A673 (cell line): ENCODE data around the gene RERE. TPM values are rescaled to one million over a fixed set of nuclear protein-coding genes. Genes with fewer than 3 reads are reported as not detected.

Source experiments
- BruUV-seq: library from RNA; stranded (reverse); fragments of 400-500 nt; replicated peaks from 2 replicates; lab custom pipeline; 2021; lab: Mats Ljungman, UMichigan
- CTCF ChIA-PET: fragments of 300-600 bp; sonication (Branson Sonifier 250); formaldehyde crosslinking; loops from one replicate; lab custom pipeline; 2022; ENCODE audit warnings: antibody characterized with exemption; lab: Charles Lee
- POLR2A ChIA-PET: fragments of 300-600 bp; sonication (Branson Sonifier 250); formaldehyde crosslinking; loops from one replicate; lab custom pipeline; 2022; ENCODE audit warnings: antibody characterized with exemption; ENCODE audit not compliant: low non-redundant PET; lab: Charles Lee
- DNase-seq: peaks from one replicate; pipeline ENCODE4 v3.0.0-alpha.2; 2015; ENCODE audit warnings: low spot score
- H3K27ac ChIP-seq: fragments of 200-600 bp; sonication (generic); 2 replicates; pipeline ENCODE4 v1.5.1; 2016; ENCODE audit warnings: mixed run types, low read depth, mild to moderate bottlenecking, mixed read lengths, antibody characterized with exemption, low read length; ENCODE audit not compliant: poor library complexity, severe bottlenecking
- H3K27me3 ChIP-seq: fragments of 200-600 bp; sonication (generic); replicated peaks from 2 replicates; pipeline ENCODE4 v1.6.1; 2017; ENCODE audit warnings: mixed run types, low read depth, mild to moderate bottlenecking, mixed read lengths, antibody characterized with exemption, low read length; ENCODE audit not compliant: insufficient read depth, poor library complexity
- H3K36me3 ChIP-seq: fragments of 200-600 bp; sonication (generic); 2 replicates; pipeline ENCODE4 v1.6.1; 2016; ENCODE audit warnings: mixed run types, mild to moderate bottlenecking, mixed read lengths, antibody characterized with exemption, low read length; ENCODE audit not compliant: insufficient read depth, poor library complexity, severe bottlenecking
- H3K4me1 ChIP-seq: fragments of 200-600 bp; sonication (generic); 2 replicates; pipeline ENCODE4 v1.6.1; 2017; ENCODE audit warnings: mixed run types, mild to moderate bottlenecking, mixed read lengths, antibody characterized with exemption, low read length; ENCODE audit not compliant: insufficient read depth, poor library complexity, severe bottlenecking
- H3K4me3 ChIP-seq: fragments of 200-600 bp; sonication (generic); 2 replicates; pipeline ENCODE4 v1.5.1; 2016; ENCODE audit warnings: low read depth, mixed run types, mild to moderate bottlenecking, mixed read lengths, low read length; ENCODE audit not compliant: poor library complexity, severe bottlenecking
- H3K9me3 ChIP-seq: fragments of 200-600 bp; sonication (generic); 2 replicates; pipeline ENCODE4 v1.6.1; 2016; ENCODE audit warnings: mixed run types, low read depth, mild to moderate bottlenecking, mixed read lengths, antibody characterized with exemption, low read length; ENCODE audit not compliant: poor library complexity, severe bottlenecking
- EZH2 ChIP-seq: fragments of 200-600 bp; sonication (generic); IDR thresholded peaks from 2 replicates; pipeline ENCODE4 v1.6.1; 2017; ENCODE audit warnings: borderline replicate concordance, low read depth, mild to moderate bottlenecking, mixed read lengths, antibody characterized with exemption, low read length; ENCODE audit not compliant: poor library complexity, severe bottlenecking
- intact Hi-C: fragments of 100-400 bp; cut with micrococcal nuclease; formaldehyde crosslinking; loops from one replicate; pipeline ENCODE4 v1.10.0; 2022; ENCODE audit not compliant: unreplicated experiment
- total RNA-seq: library from RNA; stranded (reverse); gene quantifications from 2 replicates; pipeline ENCODE4 v1.2.3, GENCODE V29; 2021
- TF ChIP-seq, protein P1 (sequence below): fragments of 300-800, 200-600 bp; sonication (generic); conservative IDR thresholded peaks from 2 replicates; pipeline ENCODE4 v1.5.1; 2017; ENCODE audit warnings: low read depth, mild to moderate bottlenecking, antibody characterized with exemption, low read length, moderate library complexity, mixed read lengths

The RERE gene
- total RNA-seq, 1 experiment from 2014 or later, result 188 TPM

DNA sequence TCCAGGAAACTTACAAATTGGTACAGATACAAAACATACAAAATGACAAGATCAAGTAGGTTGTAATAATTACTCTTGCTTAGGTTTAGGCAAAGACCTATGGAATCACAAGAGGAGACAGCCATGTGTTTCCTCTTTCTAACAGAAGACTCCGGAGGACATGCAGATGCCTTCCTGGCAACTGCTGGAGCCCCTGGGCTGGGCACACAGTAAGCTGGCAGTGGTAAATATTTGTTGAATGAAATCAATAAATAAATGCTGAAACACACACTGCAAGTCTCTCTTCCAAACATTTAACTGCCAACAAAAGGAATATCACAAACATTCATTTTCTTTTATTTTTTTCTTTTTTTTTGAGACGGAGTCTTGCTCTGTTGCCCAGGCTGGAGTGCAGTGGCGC, 350.1 kb downstream of the RERE start:
- intact Hi-C loops, result loop anchor here (5.0 to 10.0 kb wide), 4 partner anchors 130 to 387 kb away; no protein-coding TSS in a partner anchor
- H3K4me3 ChIP-seq, result no peak overlapping the region
- DNase-seq, result no peak
- ChIA-PET POLR2A (no interaction called here), CTCF (no interaction called here)
- no TSS peak for BruUV-seq
- no peak overlapping the region for H3K27ac ChIP-seq
- peaks cover 5% of the 10 kb centered on the region for H3K36me3 ChIP-seq
- peaks cover 66% of the 10 kb centered on the region for H3K4me1 ChIP-seq
- no peaks in the 10 kb centered on the region for H3K27me3 ChIP-seq
- H3K9me3 ChIP-seq, result no peaks in the 10 kb centered on the region
- TF ChIP-seq EZH2, result no peak
- TF ChIP-seq, protein P1, sequence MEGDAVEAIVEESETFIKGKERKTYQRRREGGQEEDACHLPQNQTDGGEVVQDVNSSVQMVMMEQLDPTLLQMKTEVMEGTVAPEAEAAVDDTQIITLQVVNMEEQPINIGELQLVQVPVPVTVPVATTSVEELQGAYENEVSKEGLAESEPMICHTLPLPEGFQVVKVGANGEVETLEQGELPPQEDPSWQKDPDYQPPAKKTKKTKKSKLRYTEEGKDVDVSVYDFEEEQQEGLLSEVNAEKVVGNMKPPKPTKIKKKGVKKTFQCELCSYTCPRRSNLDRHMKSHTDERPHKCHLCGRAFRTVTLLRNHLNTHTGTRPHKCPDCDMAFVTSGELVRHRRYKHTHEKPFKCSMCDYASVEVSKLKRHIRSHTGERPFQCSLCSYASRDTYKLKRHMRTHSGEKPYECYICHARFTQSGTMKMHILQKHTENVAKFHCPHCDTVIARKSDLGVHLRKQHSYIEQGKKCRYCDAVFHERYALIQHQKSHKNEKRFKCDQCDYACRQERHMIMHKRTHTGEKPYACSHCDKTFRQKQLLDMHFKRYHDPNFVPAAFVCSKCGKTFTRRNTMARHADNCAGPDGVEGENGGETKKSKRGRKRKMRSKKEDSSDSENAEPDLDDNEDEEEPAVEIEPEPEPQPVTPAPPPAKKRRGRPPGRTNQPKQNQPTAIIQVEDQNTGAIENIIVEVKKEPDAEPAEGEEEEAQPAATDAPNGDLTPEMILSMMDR, result no peak

DNA sequence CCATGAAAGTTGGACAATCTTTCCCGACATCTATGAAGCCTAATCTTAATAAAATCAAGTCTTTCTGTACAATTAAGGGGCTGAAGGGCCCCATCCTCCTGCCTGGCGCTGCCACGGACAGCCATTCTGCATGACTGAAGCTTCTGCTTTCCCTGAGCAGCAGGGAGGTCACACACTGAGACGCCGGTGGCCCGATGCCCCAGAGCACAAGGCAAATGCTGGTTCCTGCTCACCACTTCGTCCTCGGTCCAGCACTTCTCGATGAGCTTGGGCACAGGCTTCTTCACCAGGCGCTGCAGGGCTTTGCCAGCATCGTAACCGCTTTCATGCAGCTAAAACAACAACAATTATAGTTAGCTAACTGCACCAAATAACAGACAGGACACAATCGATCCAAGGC, 351.7 kb downstream of the RERE start:
- no TSS peak for BruUV-seq
- Histone ChIP-seq H3K9me3 (no peaks in the 10 kb centered on the region), H3K27me3 (no peaks in the 10 kb centered on the region), H3K27ac (peak overlapping the region; percentile 89), H3K36me3 (peaks cover 5% of the 10 kb centered on the region), H3K4me1 (peaks cover 80% of the 10 kb centered on the region), H3K4me3 (no peak overlapping the region)
- TF ChIP-seq, protein P1, result no peak
- no peak for TF ChIP-seq EZH2
- DNase-seq, result no peak
- POLR2A ChIA-PET, result no interaction called here
- intact Hi-C loops, result loop anchor here (5.0 to 10.0 kb wide), 4 partner anchors 132 to 389 kb away; no protein-coding TSS in a partner anchor
- CTCF ChIA-PET, result no interaction called here

DNA sequence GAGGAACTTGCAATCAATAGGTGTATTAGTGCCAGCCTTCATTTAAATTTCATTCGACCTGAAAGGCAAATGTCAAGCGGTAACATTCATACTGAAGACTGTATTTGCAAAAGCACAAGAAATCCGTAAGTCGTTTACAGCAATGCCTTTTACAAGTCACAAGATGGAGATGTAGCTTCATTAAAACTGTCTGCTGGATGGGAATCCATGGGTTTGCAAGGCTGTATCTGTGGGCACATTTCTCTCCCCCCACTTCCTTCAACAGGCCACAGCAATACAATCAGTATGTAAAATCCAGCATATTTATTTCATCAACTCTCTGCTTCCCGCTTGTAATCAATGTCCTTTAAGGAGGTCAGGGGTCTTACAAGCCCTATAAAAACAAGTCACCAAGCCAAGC, 352.4 kb downstream of the RERE start:
- peaks cover 5% of the 10 kb centered on the region for H3K36me3 ChIP-seq
- no TSS peak for BruUV-seq
- no peak overlapping the region for H3K4me3 ChIP-seq
- POLR2A ChIA-PET, result no interaction called here
- no peak for TF ChIP-seq EZH2
- TF ChIP-seq, protein P1, result peak; percentile 42; the same call in 1 of the 2 replicates
- peaks cover 87% of the 10 kb centered on the region for H3K4me1 ChIP-seq
- CTCF ChIA-PET, result interaction anchor here (1.5 kb wide), 1 partner anchor 262 kb away, joined by 4 read pairs; no protein-coding TSS in a partner anchor
- intact Hi-C loops, result loop anchor here (5.0 to 10.0 kb wide), 4 partner anchors 132 to 390 kb away; no protein-coding TSS in a partner anchor
- H3K27ac ChIP-seq, result peak overlapping the region; percentile 89
- peak; percentile 50 for DNase-seq
- H3K9me3 ChIP-seq, result no peaks in the 10 kb centered on the region
- no peaks in the 10 kb centered on the region for H3K27me3 ChIP-seq
